ENCODE results near the gene FAM117A.

GRCh38 chr17:49677933-49678847 lies 85.7 kb downstream of the FAM117A start, which contains the start of gene SPOP:
- TF ChIP-seq CTCF (conservative IDR thresholded peaks at IDR 0.05 in 1 of 2, IDR thresholded peaks at IDR 0.05 in 1 of 2; ENCODE audit: extremely low read depth in 1 of 2, insufficient read depth in 1 of 2, low read depth in 1 of 2, low read length in 2 of 2) (no peak), EZH2 (IDR thresholded peaks at IDR 0.05; ENCODE audit: borderline replicate concordance, low read length) (no peak)
